ENCODE measurements around the gene RASA3. TPM values are rescaled to one million over a fixed set of nuclear protein-coding genes. Genes with fewer than 3 reads are reported as not detected.

Gene RASA3
- total RNA-seq, 2 experiments from 2014 or later = 28.9 to 32.3 TPM

- intact Hi-C loops (cut with micrococcal nuclease) = loop anchor here (5.0 kb wide), 1 partner anchor 158 kb away; no protein-coding TSS in a partner anchor
- CTCF ChIA-PET = no interaction called here
- TF ChIP-seq CTCF (IDR thresholded peaks at IDR 0.05) = no peak
- DNase-seq (no peak), ATAC-seq (no peak)
- no peak overlapping the region for H3K4me3 Mint-ChIP-seq
- H3K27ac Mint-ChIP-seq = peak overlapping the region; percentile 94
- H3K36me3 Mint-ChIP-seq (ENCODE audit: low read depth) = peaks cover 19% of the 10 kb centered on the region
- peaks cover 47% of the 10 kb centered on the region for H3K4me1 Mint-ChIP-seq (ENCODE audit: low read depth)
- no peaks in the 10 kb centered on the region for H3K27me3 Mint-ChIP-seq
- H3K9me3 Mint-ChIP-seq = peaks cover 5% of the 10 kb centered on the region
- POLR2A ChIA-PET = interaction anchor here (1.1 kb wide), 1 partner anchor 58 kb away, joined by 4 read pairs; no protein-coding TSS in a partner anchor
These were observed 62.9 kb downstream of the RASA3 start for GRCh38 chr13:114069376-114070097.

- Mint-ChIP-seq H3K9me3 (peaks cover 5% of the 10 kb centered on the region), H3K4me3 (peak overlapping the region; percentile 64), H3K36me3 (ENCODE audit: low read depth) (peaks cover 19% of the 10 kb centered on the region), H3K27me3 (no peaks in the 10 kb centered on the region), H3K4me1 (ENCODE audit: low read depth) (peaks cover 52% of the 10 kb centered on the region), H3K27ac (peak overlapping the region; percentile 94)
- ChIA-PET CTCF (no interaction called here), POLR2A (interaction anchor here (0.9 to 2.3 kb wide), 4 partner anchors 10 to 81 kb away, joined by 3 to 11 read pairs (median 4); no protein-coding TSS in a partner anchor)
- intact Hi-C loops (cut with micrococcal nuclease) = loop anchor here (5.0 kb wide), 1 partner anchor 159 kb away; no protein-coding TSS in a partner anchor
- DNase-seq (no peak), ATAC-seq (no peak)
- TF ChIP-seq CTCF (IDR thresholded peaks at IDR 0.05) = no peak
These were observed 63.6 kb downstream of the RASA3 start for GRCh38 chr13:114068656-114069318.

GRCh38 chr13:114067886-114068651 lies 64.4 kb downstream of the RASA3 start:
- ATAC-seq (peak; percentile 10), DNase-seq (peak; percentile 66)
- Mint-ChIP-seq H3K9me3 (peaks cover 5% of the 10 kb centered on the region), H3K4me1 (ENCODE audit: low read depth) (peaks cover 57% of the 10 kb centered on the region), H3K27me3 (no peaks in the 10 kb centered on the region), H3K36me3 (ENCODE audit: low read depth) (peaks cover 19% of the 10 kb centered on the region), H3K27ac (peak overlapping the region; percentile 94), H3K4me3 (peak overlapping the region; percentile 64)
- ChIA-PET POLR2A (interaction anchor here (0.7 to 3.6 kb wide), 12 partner anchors 11 to 161 kb away, joined by 3 to 32 read pairs (median 6); no protein-coding TSS in a partner anchor), CTCF (interaction anchor here (0.7 to 1.7 kb wide), 9 partner anchors 10 to 160 kb away, joined by 3 to 7 read pairs (median 3); no protein-coding TSS in a partner anchor)
- TF ChIP-seq CTCF (IDR thresholded peaks at IDR 0.05) = no peak
- intact Hi-C loops (cut with micrococcal nuclease) = loop anchor here (1.0 to 5.0 kb wide), 2 partner anchors 61 to 159 kb away; no protein-coding TSS in a partner anchor

- Mint-ChIP-seq H3K9me3 (peaks cover 5% of the 10 kb centered on the region), H3K36me3 (ENCODE audit: low read depth) (peaks cover 14% of the 10 kb centered on the region), H3K4me1 (ENCODE audit: low read depth) (peaks cover 61% of the 10 kb centered on the region), H3K27me3 (no peaks in the 10 kb centered on the region), H3K27ac (peak overlapping the region; percentile 94), H3K4me3 (peak overlapping the region; percentile 64)
- TF ChIP-seq CTCF (IDR thresholded peaks at IDR 0.05) = no peak
- ATAC-seq = peak; percentile 43
- CTCF ChIA-PET = interaction anchor here (0.7 to 1.7 kb wide), 10 partner anchors 10 to 161 kb away, joined by 3 to 7 read pairs (median 4); no protein-coding TSS in a partner anchor
- peak; percentile 65 for DNase-seq
- POLR2A ChIA-PET = interaction anchor here (0.7 to 3.6 kb wide), 14 partner anchors 12 to 161 kb away, joined by 3 to 32 read pairs (median 6); no protein-coding TSS in a partner anchor
- intact Hi-C loops (cut with micrococcal nuclease) = loop anchor here (1.0 to 5.0 kb wide), 2 partner anchors 62 to 160 kb away; no protein-coding TSS in a partner anchor
These were observed 65.0 kb downstream of the RASA3 start for GRCh38 chr13:114067381-114067885.

All from activated CD8-positive, alpha-beta T cell treated with anti-CD3 and anti-CD28 coated beads for 36 hours (primary cell).